RPMI7951 (cell line): Measurements from ENCODE around the gene IFNA17. TPM values are rescaled to one million over a fixed set of nuclear protein-coding genes. Genes with fewer than 3 reads are reported as not detected.
"Not testable (repeated sequence)": the region's sequence is repeated elsewhere in the genome, so short reads cannot be mapped to it uniquely, and the experiment has no call there.

Experiments used
- DNase-seq: peaks from one replicate; pipeline ENCODE4 v3.0.0-alpha.2; 2012; ENCODE audit warnings: low read depth
- total RNA-seq: library from RNA; depleted of rRNA; stranded (reverse); fragments of >200 nt; shearing (Covaris generic); gene quantifications from 2 replicates; pipeline ENCODE4 v1.2.3, GENCODE V29; 2014; rRNA removed

The IFNA17 gene
- total RNA-seq, 1 experiment from 2014 or later = not detected

- DNase-seq = not testable (repeated sequence)
Measured at GRCh38 chr9:21210782-21211181, 17.2 kb downstream of the IFNA17 start.

DNA sequence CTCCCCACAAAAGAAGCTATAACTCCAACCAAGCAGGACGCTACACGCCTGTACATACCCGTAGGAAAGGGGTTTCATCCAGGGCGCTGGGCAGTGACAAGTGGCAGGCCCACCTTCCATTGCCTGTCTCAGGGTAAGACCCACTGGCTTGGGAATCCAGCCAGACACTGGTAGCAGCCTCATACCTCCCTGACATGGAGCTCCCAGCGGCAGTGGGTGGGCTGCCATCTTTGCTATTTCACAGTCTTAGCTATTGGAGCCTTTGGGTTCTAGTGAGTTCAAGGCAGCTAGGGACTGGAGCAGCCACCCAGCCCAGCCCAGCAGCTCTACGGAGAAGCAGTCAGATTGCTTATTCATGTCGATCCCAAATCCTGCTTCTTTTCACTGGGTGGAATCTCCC, 17.7 kb downstream of the IFNA17 start:
- no peak for DNase-seq

GRCh38 chr9:21207043-21207442, 21.0 kb downstream of the IFNA17 start, which contains the start of gene IFNA10:
Gene IFNA10, minus strand, starts transcription at chr9:21207143. Its CDS starts 46 bp downstream, at chr9:21207097.
- not testable (repeated sequence) for DNase-seq

- no peak for DNase-seq
Measured at GRCh38 chr9:21205204-21205603, 22.8 kb downstream of the IFNA17 start.

GRCh38 chr9:21202105-21202504, 25.9 kb downstream of the IFNA17 start, which contains the start of gene IFNA7:
Gene IFNA7, minus strand, starts transcription at chr9:21202205. Its CDS starts 40 bp downstream, at chr9:21202165.
- DNase-seq = not testable (repeated sequence)

GRCh38 chr9:21194867-21195776, 32.9 kb downstream of the IFNA17 start:
- peak; percentile 12 for DNase-seq

- not testable (repeated sequence) for DNase-seq
Measured at GRCh38 chr9:21187487-21187886, 40.5 kb downstream of the IFNA17 start, which contains the start of gene IFNA4. Gene IFNA4, minus strand, starts transcription at chr9:21187587. Its CDS starts 56 bp downstream, at chr9:21187531.

- DNase-seq = peak; percentile 15
Measured at GRCh38 chr9:21182810-21183736, 44.9 kb downstream of the IFNA17 start.

Other genes with a start within 250 kb of the IFNA17 start
- gene HACD4, start 196.6 kb downstream of the IFNA17 start, total RNA-seq = under 0.01 and 0.24 TPM in 2 replicates
- gene IFNB1, start 150.3 kb downstream of the IFNA17 start, total RNA-seq = not detected in 2 replicates
- not detected in 2 replicates for gene IFNW1, start 86.4 kb downstream of the IFNA17 start, total RNA-seq
- not detected in 2 replicates for gene IFNA21, start 61.6 kb downstream of the IFNA17 start, total RNA-seq
- not detected in 2 replicates for gene IFNA4, start 40.6 kb downstream of the IFNA17 start, total RNA-seq
- not detected in 2 replicates for gene IFNA7, start 26.0 kb downstream of the IFNA17 start, total RNA-seq
- not detected in 2 replicates for gene IFNA10, start 21.1 kb downstream of the IFNA17 start, total RNA-seq
- not detected in 2 replicates for gene IFNA16, start 10.9 kb downstream of the IFNA17 start, total RNA-seq
- not detected in 2 replicates for gene IFNA14, start 11.8 kb upstream of the IFNA17 start, total RNA-seq
- not detected in 2 replicates for gene IFNA5, start 77.1 kb upstream of the IFNA17 start, total RNA-seq
- gene KLHL9, start 107.2 kb upstream of the IFNA17 start, total RNA-seq = 19.6 and 22.3 TPM in 2 replicates
- gene IFNA6, start 122.7 kb upstream of the IFNA17 start, total RNA-seq = not detected in 2 replicates
- not detected in 2 replicates for gene IFNA13, start 139.8 kb upstream of the IFNA17 start, total RNA-seq
- gene IFNA2, start 157.2 kb upstream of the IFNA17 start, total RNA-seq = not detected in 2 replicates
- gene IFNA8, start 180.9 kb upstream of the IFNA17 start, total RNA-seq = not detected in 2 replicates
- not detected in 2 replicates for gene IFNA1, start 212.2 kb upstream of the IFNA17 start, total RNA-seq